ENCODE results near the gene RPH3AL. TPM values are rescaled to one million over a fixed set of nuclear protein-coding genes. Genes with fewer than 3 reads are reported as not detected.
A peak's percentile ranks its signal among the peaks of the same experiment; 100 is the strongest.

Gene RPH3AL
- total and polyA plus RNA-seq, 2 of the 8 experiments (the other 6 are each of a cell fraction or from before 2014, with no cell fraction given): 5.6 to 5.8 TPM

DNA sequence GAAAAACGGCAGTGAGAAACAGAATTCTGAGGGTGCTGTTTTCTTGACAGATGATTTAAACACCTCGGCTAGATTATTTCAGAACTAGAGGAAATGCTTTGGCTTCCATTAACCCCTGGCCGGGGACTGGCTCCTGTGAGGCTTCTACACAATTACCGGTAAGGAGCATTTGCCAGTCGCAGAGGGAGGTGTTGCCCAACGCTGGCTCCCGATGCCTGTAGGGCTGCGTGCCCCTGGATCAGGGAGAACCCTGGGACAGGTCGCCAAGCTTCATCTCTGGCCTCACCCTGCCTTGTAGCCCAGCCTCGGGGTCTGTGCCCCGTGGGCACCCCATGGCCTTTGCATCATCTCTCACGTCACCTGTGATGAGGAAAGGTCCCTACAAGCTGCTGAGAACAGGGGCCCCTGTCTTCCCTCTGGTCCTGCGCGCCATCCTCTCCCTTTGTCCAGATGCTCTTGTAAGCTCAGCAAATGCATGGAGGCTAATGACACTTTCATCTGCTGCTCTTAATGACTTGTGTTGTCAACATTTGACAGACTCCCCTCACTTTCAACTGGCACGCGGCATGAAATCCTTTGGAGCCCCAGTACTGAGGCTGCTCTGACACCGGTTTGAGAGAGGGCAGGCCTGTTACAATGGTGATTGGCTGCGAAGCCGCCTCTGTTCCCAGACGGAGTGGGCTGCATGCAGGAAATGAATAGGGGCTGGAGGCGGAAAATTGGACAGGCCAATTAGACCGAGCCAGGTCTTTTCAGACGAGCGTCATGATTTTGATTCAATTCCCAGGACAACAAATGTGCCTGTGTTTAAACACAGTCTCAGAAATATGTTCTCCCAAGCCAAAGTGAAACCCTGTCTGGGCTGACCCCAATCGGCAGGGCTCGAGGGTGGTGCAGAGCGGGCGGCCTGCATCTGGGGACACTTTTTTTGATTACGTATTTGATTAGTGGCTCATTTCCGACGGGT lies 85.6 kb downstream of the RPH3AL start:
- H2BK15ac ChIP-seq (ENCODE audit: low read length): no peak overlapping the region
- H3K9me3 ChIP-seq (ENCODE audit: insufficient read depth in 2 of 2, low read depth in 1 of 2, low read length in 1 of 2): peaks cover 0 to 3% of the 10 kb centered on the region in 2 experiments; a peak in 1 of 4 replicates
- H3K14ac ChIP-seq (ENCODE audit: insufficient read length): no peak overlapping the region
- H3K4me3 ChIP-seq (ENCODE audit: extremely low read depth in 1 of 4, insufficient read depth in 2 of 4, low read depth in 3 of 4, low read length in 4 of 4): no peak overlapping the region
- no peak overlapping the region for H4K5ac ChIP-seq (ENCODE audit: insufficient read length, low read depth, low read length)
- H2AK5ac ChIP-seq (ENCODE audit: low read depth, low read length): no peak overlapping the region
- H2BK120ac ChIP-seq (replicated peaks; ENCODE audit: low read depth, low read length): no peak overlapping the region
- H4K20me1 ChIP-seq (replicated peaks in 1 of 2; ENCODE audit: control insufficient read depth in 1 of 2, insufficient read depth in 2 of 2, low read length in 2 of 2): no peaks in the 10 kb centered on the region
- WGBS, 2 experiments (ENCODE audit: extremely low coverage in 1 of 2, insufficient coverage in 1 of 2, insufficient read length in 1 of 2, insufficient replicate concordance in 2 of 2, low coverage in 1 of 2, low lambda C conversion rate in 2 of 2, missing lambda C conversion rate in 1 of 2): 86% methylated on average over 31 of the region's 31 CpGs; no CpG with 5 or more reads in 1 of the 2 experiments
- DNase-seq (ENCODE audit: low read depth in 1 of 2, low spot score in 2 of 2): peak in 1 of 2 experiments; percentile 40
- H4K8ac ChIP-seq (ENCODE audit: extremely low read depth, insufficient read depth, low read length): peak overlapping the region; percentile 65; the same call in 1 of the 2 replicates
- H3K23ac ChIP-seq (ENCODE audit: insufficient read length): no peak overlapping the region
- H3K9ac ChIP-seq (replicated peaks in 1 of 4; ENCODE audit: extremely low read depth in 1 of 4, low read depth in 3 of 4, low read length in 3 of 4): no peak overlapping the region; a peak in 1 of 7 replicates
- H3K4me1 ChIP-seq (replicated peaks in 1 of 4; ENCODE audit: control insufficient read depth in 3 of 4, insufficient read depth in 4 of 4, low read length in 3 of 4): no peaks in the 10 kb centered on the region
- no peak overlapping the region for H3K4ac ChIP-seq (replicated peaks; ENCODE audit: insufficient read length, low read depth, low read length)
- H3K79me2 ChIP-seq (ENCODE audit: control insufficient read depth in 1 of 2, insufficient read depth in 2 of 2, low read length in 2 of 2): no peaks in the 10 kb centered on the region
- no peak overlapping the region for H4K91ac ChIP-seq (replicated peaks; ENCODE audit: insufficient read length, low read length)
- no peak for TF ChIP-seq BRCA1 (IDR thresholded peaks at IDR 0.05; ENCODE audit: low read depth, low read length)
- no peak for TF ChIP-seq CHD2 (IDR thresholded peaks at IDR 0.05; ENCODE audit: low read length)
- TF ChIP-seq KDM5A (IDR thresholded peaks at IDR 0.05; ENCODE audit: low read length): no peak
- TF ChIP-seq SP2 (IDR thresholded peaks at IDR 0.05; ENCODE audit: low read length): no peak
- ChIA-PET POLR2A (ENCODE audit: partially characterized antibody) (no interaction called here), CTCF (ENCODE audit: partially characterized antibody) (interaction anchor here (0.9 to 2.4 kb wide), 3 partner anchors 34 to 43 kb away, joined by 3 to 13 read pairs (median 4); no protein-coding TSS in a partner anchor)
- no peaks in the 10 kb centered on the region; the same call in 1 of the 2 replicates for H3K79me1 ChIP-seq (ENCODE audit: low read depth, low read length)
- no peaks in the 10 kb centered on the region for H3K23me2 ChIP-seq (ENCODE audit: low read depth, low read length)
- no peak overlapping the region for H3K27ac ChIP-seq (ENCODE audit: low read depth, low read length)
- H3K56ac ChIP-seq (replicated peaks; ENCODE audit: insufficient read length, low read depth, low read length): no peak overlapping the region
- no peaks in the 10 kb centered on the region; a peak in 1 of 7 replicates for H3K27me3 ChIP-seq (replicated peaks in 1 of 4; ENCODE audit: control insufficient read depth in 3 of 4, extremely low read depth in 1 of 4, insufficient read depth in 3 of 4, low read length in 3 of 4)
- no peak overlapping the region for H2BK20ac ChIP-seq (ENCODE audit: low read length)
- no peaks in the 10 kb centered on the region for H3K36me3 ChIP-seq (ENCODE audit: control insufficient read depth in 2 of 4, insufficient read depth in 4 of 4, low read length in 3 of 4)
- H3K18ac ChIP-seq (ENCODE audit: extremely low read depth, low read length): no peak overlapping the region
- H2AFZ ChIP-seq (ENCODE audit: low read length): no peak overlapping the region
- H3K4me2 ChIP-seq (ENCODE audit: insufficient read depth in 1 of 2, low read depth in 2 of 2, low read length in 2 of 2): no peak overlapping the region
- FAIRE-seq: no peak
- no peak overlapping the region for H2BK5ac ChIP-seq (ENCODE audit: low read depth, low read length)
- no peak overlapping the region for H2BK12ac ChIP-seq (ENCODE audit: low read depth, low read length)

All from H1 (cell line).